NCI-H345 treated with DMSO at 0.1 percent for 48 hours (cell line): ENCODE results near the gene APOB.

Experiments used
- DNase-seq: peaks from one replicate; lab custom pipeline; 2025; ENCODE audit not compliant: unreplicated experiment; lab: John Stamatoyannopoulos, UW

APOB gene, protein sequence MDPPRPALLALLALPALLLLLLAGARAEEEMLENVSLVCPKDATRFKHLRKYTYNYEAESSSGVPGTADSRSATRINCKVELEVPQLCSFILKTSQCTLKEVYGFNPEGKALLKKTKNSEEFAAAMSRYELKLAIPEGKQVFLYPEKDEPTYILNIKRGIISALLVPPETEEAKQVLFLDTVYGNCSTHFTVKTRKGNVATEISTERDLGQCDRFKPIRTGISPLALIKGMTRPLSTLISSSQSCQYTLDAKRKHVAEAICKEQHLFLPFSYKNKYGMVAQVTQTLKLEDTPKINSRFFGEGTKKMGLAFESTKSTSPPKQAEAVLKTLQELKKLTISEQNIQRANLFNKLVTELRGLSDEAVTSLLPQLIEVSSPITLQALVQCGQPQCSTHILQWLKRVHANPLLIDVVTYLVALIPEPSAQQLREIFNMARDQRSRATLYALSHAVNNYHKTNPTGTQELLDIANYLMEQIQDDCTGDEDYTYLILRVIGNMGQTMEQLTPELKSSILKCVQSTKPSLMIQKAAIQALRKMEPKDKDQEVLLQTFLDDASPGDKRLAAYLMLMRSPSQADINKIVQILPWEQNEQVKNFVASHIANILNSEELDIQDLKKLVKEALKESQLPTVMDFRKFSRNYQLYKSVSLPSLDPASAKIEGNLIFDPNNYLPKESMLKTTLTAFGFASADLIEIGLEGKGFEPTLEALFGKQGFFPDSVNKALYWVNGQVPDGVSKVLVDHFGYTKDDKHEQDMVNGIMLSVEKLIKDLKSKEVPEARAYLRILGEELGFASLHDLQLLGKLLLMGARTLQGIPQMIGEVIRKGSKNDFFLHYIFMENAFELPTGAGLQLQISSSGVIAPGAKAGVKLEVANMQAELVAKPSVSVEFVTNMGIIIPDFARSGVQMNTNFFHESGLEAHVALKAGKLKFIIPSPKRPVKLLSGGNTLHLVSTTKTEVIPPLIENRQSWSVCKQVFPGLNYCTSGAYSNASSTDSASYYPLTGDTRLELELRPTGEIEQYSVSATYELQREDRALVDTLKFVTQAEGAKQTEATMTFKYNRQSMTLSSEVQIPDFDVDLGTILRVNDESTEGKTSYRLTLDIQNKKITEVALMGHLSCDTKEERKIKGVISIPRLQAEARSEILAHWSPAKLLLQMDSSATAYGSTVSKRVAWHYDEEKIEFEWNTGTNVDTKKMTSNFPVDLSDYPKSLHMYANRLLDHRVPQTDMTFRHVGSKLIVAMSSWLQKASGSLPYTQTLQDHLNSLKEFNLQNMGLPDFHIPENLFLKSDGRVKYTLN (N-terminal part only)

DNA sequence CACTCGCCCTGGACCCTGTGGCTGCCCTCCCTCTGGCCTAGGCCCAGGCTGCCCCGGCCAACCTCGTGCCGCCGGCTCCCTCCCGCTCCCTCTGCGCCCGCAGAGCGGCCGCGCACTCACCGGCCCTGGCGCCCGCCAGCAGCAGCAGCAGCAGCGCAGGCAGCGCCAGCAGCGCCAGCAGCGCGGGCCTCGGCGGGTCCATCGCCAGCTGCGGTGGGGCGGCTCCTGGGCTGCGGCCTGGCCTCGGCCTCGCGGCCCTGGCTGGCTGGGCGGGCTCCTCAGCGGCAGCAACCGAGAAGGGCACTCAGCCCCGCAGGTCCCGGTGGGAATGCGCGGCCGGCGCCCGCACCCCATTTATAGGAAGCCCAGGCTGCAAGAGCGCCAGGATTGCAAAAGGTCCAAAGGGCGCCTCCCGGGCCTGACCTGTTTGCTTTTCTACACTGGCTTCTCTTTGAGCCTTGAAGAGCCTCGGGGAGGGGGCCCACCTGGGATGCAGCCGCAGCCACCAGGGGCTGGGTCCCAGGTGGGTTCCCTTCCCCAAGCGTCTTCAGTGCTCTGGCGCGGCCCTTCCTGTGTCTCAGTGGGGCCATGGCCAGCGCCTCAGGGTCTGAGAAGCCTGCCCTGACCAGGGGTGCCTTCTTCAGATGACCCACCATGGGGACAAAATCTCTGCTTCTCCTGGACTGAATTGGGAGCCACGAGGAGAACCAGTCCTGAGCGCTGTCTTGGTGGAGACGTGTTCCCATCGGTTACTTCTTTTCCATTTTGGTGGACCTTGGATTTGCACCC, at the start of gene APOB:
APOB (minus strand) TSS at position 330 of the 789 bp plus-strand sequence; CDS start at position 202, 128 bp downstream.
- no peak for DNase-seq

GRCh38 chr2:21092308-21092869, 48.5 kb upstream of the APOB start:
- no peak for DNase-seq

- no peak for DNase-seq
Observed at GRCh38 chr2:21084401-21084800, 40.5 kb upstream of the APOB start.

GRCh38 chr2:21083482-21083881, 39.6 kb upstream of the APOB start:
- no peak for DNase-seq

- no peak for DNase-seq
Observed at GRCh38 chr2:21078296-21078695, 34.4 kb upstream of the APOB start.

- no peak for DNase-seq
Observed at GRCh38 chr2:21072477-21073242, 28.8 kb upstream of the APOB start.

DNA sequence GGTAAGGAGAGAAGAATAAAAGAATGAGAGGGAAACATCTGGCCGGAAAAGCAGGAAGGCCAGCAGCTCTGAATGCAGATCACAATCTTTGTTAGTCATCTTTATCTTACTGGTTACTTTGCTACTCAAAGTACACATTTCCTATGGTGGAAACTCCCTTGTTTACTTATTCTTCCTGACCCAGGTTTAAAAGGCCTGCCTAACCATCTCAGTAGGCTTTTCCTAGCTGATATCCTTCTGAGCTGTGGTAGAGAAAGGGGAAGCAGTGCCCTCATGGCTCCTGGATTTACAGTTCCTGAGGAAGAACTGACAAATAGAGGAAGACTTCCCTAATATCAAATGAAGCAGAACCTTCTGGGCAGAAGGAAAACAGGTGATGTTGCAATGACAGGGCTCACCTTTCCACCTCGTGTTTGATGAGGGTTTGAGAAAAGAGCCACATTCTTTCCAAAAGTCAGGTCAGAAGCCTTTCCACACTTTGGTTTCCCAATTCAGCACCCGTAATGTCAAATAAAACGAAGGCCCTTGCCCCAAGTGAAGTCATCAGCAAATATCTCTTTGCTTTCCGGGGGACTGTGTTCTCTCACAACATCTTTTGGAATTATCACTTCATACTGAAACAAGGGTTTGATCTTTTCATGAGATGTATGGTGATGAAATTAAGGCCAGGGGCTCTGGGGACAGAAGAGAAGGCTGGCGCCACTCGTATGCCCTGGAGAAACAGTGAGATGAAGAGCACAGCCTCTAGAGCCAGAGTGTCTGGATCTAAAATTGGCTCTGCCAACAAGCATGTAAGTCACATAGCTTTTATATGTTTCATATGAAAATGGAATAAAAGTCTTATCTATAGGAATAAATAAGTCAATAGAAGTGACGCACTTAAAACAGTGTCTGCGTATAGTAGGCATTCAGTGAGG, 26.7 kb upstream of the APOB start:
- no peak for DNase-seq

GRCh38 chr2:21069746-21070340, 26.0 kb upstream of the APOB start:
- no peak for DNase-seq

DNA sequence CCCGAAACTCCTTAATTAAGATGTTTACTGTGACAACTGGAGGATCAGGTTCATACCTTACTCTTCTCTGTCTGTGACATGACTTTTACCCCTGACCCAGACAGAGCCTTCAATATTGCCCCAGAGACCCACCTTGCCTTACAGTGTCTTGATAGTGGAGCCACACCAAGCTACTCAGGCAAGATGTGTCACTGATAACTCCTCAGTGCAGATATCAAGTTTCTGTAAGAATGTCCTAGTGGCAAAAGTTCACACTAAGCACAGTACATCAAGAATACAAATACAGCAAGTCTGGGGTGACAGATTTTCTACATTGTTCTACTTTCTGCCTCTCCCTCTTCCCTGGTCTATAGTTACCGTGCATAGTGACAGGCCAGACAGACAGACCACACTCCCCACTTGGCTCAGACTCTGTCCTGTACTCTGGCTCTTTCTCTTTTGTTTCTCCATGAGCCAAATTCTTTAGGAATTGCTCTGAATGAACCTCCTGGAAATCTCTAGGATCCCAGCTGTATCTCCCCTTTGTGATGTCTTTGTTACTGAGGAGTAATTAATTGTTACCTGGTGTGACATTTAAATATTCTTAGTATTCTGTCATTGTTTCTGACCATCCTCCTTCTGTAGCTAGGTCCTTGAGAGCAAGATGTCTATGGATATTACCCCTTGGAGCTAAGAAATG, 24.1 kb upstream of the APOB start:
- no peak for DNase-seq

GRCh38 chr2:21067125-21067524, 23.3 kb upstream of the APOB start:
- DNase-seq = no peak

DNA sequence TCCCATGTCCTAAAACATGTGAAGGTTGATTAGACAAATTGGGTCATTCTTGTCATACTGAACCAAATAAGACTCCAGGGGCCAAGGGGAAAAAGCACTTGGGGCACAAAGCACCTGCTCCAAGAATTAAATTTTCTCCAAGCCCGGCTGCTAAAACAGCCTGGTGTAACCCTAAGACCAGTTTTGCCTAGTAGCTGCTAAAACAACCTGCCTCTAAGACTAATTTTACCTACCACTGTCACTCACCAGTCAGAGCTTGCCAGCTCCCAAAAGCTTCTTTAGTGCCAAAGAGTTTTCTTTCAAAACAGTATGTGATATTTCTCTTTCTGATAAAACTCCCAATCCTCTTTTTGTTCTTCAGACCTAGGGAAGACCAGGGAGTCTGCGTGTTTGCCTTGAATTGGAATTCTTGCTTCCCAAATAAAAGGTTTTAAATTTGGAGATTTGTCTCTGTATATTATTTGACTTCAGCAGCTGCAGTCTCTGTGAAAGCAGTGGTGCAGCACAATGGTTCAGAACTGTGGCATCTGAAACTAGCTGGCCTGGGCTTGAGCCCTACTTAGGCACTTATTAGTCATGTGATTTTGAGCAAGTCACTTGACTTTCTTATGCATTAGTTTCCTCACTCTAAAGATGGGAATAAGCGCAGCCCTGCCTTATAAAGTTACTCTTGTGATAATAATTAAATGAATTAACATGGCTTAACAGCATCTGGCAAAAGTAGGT, 16.2 kb upstream of the APOB start:
- DNase-seq = no peak

- no peak for DNase-seq
Observed at GRCh38 chr2:21057097-21057496, 13.2 kb upstream of the APOB start.

- DNase-seq = no peak
Observed at GRCh38 chr2:21055879-21056790, 12.3 kb upstream of the APOB start.

DNA sequence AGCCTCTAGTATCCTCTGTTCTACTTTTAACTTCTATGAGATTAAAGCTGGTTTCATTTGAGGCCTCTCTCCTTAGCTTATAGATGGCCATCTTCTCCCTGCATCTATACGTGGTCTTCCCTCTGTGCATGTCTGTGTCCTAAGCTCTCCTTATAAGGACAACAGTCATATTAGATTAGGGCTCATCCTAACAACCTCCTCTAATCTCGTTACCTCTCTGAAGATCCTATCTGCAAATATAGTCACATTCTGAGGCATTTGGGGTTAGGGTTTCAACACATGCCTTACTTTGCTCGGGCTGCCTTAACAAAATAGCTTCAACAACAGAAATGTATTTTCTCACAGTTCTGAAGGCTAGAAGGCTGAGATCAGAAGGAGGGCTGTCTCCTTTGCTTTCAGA, 11.6 kb upstream of the APOB start:
- no peak for DNase-seq

DNA sequence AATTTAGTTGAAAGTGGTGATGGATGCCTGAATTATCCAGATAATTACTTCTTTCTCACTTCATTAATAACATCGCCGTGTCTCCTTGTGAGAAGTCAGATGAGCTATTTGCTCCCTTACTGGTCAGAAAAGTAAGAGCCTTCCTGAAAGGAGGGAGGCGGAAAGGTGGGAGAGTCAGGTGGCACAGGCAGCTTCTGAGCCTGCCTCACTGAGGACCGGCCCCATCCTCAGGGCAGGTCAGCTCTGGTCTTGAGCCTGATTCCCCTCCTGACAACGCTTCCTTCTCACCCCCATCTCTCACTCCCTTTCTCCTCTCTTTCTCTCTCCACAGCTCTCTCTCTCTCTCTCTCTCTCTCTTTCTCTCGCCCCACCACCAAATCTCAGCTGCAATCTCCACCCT, 10.1 kb upstream of the APOB start:
- no peak for DNase-seq

- DNase-seq = no peak
Observed at GRCh38 chr2:21052044-21052443, 8.2 kb upstream of the APOB start.
